Measurements from ENCODE around the gene CFAP52.
"Not testable (repeated sequence)": the region's sequence is repeated elsewhere in the genome, so short reads cannot be mapped to it uniquely, and the experiment has no call there.

DNA sequence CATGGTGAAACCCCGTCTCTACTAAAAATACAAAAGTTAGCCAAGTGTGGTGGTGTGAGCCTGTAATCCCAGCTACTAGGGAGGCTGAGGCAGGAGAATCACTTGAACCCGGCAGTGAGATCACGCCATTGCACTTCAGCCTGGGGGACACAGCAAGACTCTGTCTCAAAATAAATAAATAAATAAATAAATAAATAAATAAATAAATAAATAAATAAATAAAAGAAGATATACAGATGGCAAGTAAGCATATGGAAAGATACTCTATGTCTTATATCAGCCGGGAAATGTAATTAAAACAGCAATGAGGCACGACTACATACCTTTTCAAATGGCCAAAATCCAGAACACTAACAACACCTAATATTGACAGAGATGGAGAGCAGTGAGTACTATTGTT is 28.1 kb downstream of the CFAP52 start:
- TF ChIP-seq, protein P1, sequence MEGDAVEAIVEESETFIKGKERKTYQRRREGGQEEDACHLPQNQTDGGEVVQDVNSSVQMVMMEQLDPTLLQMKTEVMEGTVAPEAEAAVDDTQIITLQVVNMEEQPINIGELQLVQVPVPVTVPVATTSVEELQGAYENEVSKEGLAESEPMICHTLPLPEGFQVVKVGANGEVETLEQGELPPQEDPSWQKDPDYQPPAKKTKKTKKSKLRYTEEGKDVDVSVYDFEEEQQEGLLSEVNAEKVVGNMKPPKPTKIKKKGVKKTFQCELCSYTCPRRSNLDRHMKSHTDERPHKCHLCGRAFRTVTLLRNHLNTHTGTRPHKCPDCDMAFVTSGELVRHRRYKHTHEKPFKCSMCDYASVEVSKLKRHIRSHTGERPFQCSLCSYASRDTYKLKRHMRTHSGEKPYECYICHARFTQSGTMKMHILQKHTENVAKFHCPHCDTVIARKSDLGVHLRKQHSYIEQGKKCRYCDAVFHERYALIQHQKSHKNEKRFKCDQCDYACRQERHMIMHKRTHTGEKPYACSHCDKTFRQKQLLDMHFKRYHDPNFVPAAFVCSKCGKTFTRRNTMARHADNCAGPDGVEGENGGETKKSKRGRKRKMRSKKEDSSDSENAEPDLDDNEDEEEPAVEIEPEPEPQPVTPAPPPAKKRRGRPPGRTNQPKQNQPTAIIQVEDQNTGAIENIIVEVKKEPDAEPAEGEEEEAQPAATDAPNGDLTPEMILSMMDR (IDR thresholded peaks at IDR 0.05; ENCODE audit: insufficient read depth, low read length, poor library complexity, severe bottlenecking): not testable (repeated sequence)
- not testable (repeated sequence) for TF ChIP-seq EZH2phosphoT487 (conservative IDR thresholded peaks at IDR 0.05; ENCODE audit: low read length)
